SK-N-SH (cell line): ENCODE measurements around the gene TFF3. TPM values are rescaled to one million over a fixed set of nuclear protein-coding genes. Genes with fewer than 3 reads are reported as not detected.

Experiments
- CTCF ChIA-PET: fragments of 300-600, 350-600 bp; formaldehyde crosslinking; extraction: SDS; loops from one replicate; lab custom pipeline; 2021; lab: Yijun Ruan, JAX
- POLR2A ChIA-PET: fragments of 350-600 bp; sonication (Branson Sonifier 250); formaldehyde crosslinking; extraction: SDS; loops from one replicate; lab custom pipeline; 2020; ENCODE audit warnings: antibody characterized with exemption, inconsistent platforms; lab: Yijun Ruan, JAX
- DNase-seq: peaks from one replicate; pipeline ENCODE4 v3.0.0; 2012
- H2AFZ ChIP-seq: fragments of 200-600 bp; sonication (generic); 2 replicates; pipeline ENCODE4 v1.8.1; 2016; ENCODE audit warnings: antibody characterized with exemption, mild to moderate bottlenecking, low read depth
- H3F3A ChIP-seq: fragments of 200-600 bp; sonication (generic); replicated peaks from 2 replicates; pipeline ENCODE3; 2016; ENCODE audit warnings: antibody characterized with exemption, mild to moderate bottlenecking; ENCODE audit not compliant: insufficient read depth
- H3K27ac ChIP-seq, 2 experiments: fragments of 200-500 bp in 1 of 2; fragments of 200-600 bp in 1 of 2; sonication (Bioruptor generic) in 1 of 2; sonication (generic), shearing (Covaris generic) in 1 of 2; 2 replicates each; pipeline versions ENCODE4 v1.5.1 to v1.6.1; 2014 to 2016; ENCODE audit warnings: low read depth in 2 of 2, inconsistent platforms in 1 of 2, low read length in 1 of 2, mild to moderate bottlenecking in 1 of 2, mixed read lengths in 1 of 2
- H3K27me3 ChIP-seq: fragments of 200-600 bp; sonication (generic), shearing (Covaris generic); 2 replicates; pipeline ENCODE4 v1.6.1; 2016; ENCODE audit warnings: mixed run types; ENCODE audit not compliant: insufficient read depth
- H3K36me3 ChIP-seq, 2 experiments: fragments of 200-500 bp in 1 of 2; fragments of 200-600 bp in 1 of 2; sonication (Bioruptor generic) in 1 of 2; sonication (generic) in 1 of 2; replicated peaks in 1 of 2; 2 replicates each; pipeline versions ENCODE3 to v1.5.1; 2014 to 2016; ENCODE audit warnings: low read length in 1 of 2, mild to moderate bottlenecking in 1 of 2; ENCODE audit not compliant: insufficient read depth in 2 of 2, control insufficient read depth in 1 of 2
- H3K4me1 ChIP-seq, 2 experiments: fragments of 200-500 bp in 1 of 2; fragments of 200-600 bp in 1 of 2; sonication (Bioruptor generic) in 1 of 2; sonication (generic), shearing (Covaris generic) in 1 of 2; 2 replicates each; pipeline versions ENCODE4 v1.5.1 to v1.6.1; 2014 to 2016; ENCODE audit warnings: low read depth in 1 of 2, low read length in 1 of 2, mixed run types in 1 of 2; ENCODE audit not compliant: insufficient read depth in 2 of 2, control insufficient read depth in 1 of 2
- H3K4me2 ChIP-seq: fragments of 200-600 bp; sonication (generic), shearing (Covaris generic); 2 replicates; pipeline ENCODE4 v1.6.1; 2017; ENCODE audit warnings: mixed run types
- H3K4me3 ChIP-seq, 2 experiments: fragments of 200-500 bp in 1 of 2; fragments of 200-600 bp in 1 of 2; sonication (Bioruptor generic) in 1 of 2; sonication (generic), shearing (Covaris generic) in 1 of 2; 2 replicates each; pipeline versions ENCODE4 v1.5.1 to v1.8.1; 2014 to 2016; ENCODE audit warnings: low read depth in 2 of 2, inconsistent platforms in 1 of 2, low read length in 1 of 2, mild to moderate bottlenecking in 1 of 2, mixed read lengths in 1 of 2, moderate library complexity in 1 of 2
- H3K79me2 ChIP-seq: fragments of 200-600 bp; sonication (generic); 2 replicates; pipeline ENCODE4 v1.8.1; 2017; ENCODE audit warnings: mild to moderate bottlenecking; ENCODE audit not compliant: insufficient read depth
- H3K9ac ChIP-seq: fragments of 200-600 bp; sonication (generic); 2 replicates; pipeline ENCODE4 v1.6.1; 2017; ENCODE audit warnings: mixed run types
- H3K9me2 ChIP-seq: fragments of 200-600 bp; sonication (generic); 2 replicates; pipeline ENCODE4 v1.6.1; 2017; ENCODE audit warnings: mixed run types
- H3K9me3 ChIP-seq: fragments of 200-600 bp; sonication (generic); 2 replicates; pipeline ENCODE4 v1.6.1; 2017; ENCODE audit warnings: mixed run types, mild to moderate bottlenecking, moderate library complexity
- H4K20me1 ChIP-seq: fragments of 200-600 bp; sonication (generic); 2 replicates; pipeline ENCODE4 v1.6.1; 2017; ENCODE audit warnings: mild to moderate bottlenecking, mixed run types; ENCODE audit not compliant: insufficient read depth
- CHD2 ChIP-seq: fragments of 150-350 bp; IDR thresholded peaks from 2 replicates; pipeline ENCODE4 v1.6.1; 2018; ENCODE audit warnings: low read length; ENCODE audit not compliant: partially characterized antibody
- EZH2phosphoT487 ChIP-seq: fragments of 200-600 bp; sonication (generic); IDR thresholded peaks from 2 replicates; pipeline ENCODE4 v1.6.1; 2017; ENCODE audit warnings: low read depth, mixed run types, mild to moderate bottlenecking, antibody characterized with exemption, moderate library complexity, borderline replicate concordance
- FOXM1 ChIP-seq: IDR thresholded peaks from 2 replicates; pipeline ENCODE4 v1.4.0; 2012; ENCODE audit warnings: low read depth, mild to moderate bottlenecking
- GATA2 ChIP-seq: sonication (generic); formaldehyde crosslinking; IDR thresholded peaks from 2 replicates; pipeline ENCODE4 v1.5.0; 2020; ENCODE audit warnings: mild to moderate bottlenecking, missing genetic modification reagents
- JUND ChIP-seq: IDR thresholded peaks from 2 replicates; pipeline ENCODE4 v1.4.0; 2012
- MAX ChIP-seq: IDR thresholded peaks from 2 replicates; pipeline ENCODE4 v1.4.0; 2012; ENCODE audit warnings: low read depth
- NFIC ChIP-seq: IDR thresholded peaks from 2 replicates; pipeline ENCODE4 v1.4.0; 2012; ENCODE audit warnings: borderline replicate concordance
- NRF1 ChIP-seq: IDR thresholded peaks from 2 replicates; pipeline ENCODE4 v1.6.1; 2012; ENCODE audit warnings: low read depth, mild to moderate bottlenecking, low read length
- PBX3 ChIP-seq: IDR thresholded peaks from 2 replicates; pipeline ENCODE4; 2012
- POLR2AphosphoS5 ChIP-seq: IDR thresholded peaks from 2 replicates; pipeline ENCODE4 v1.6.1; 2012; ENCODE audit warnings: low read depth, low read length
- RCOR1 ChIP-seq: fragments of 150-350 bp; IDR thresholded peaks from 2 replicates; pipeline ENCODE4 v1.6.1; 2017; ENCODE audit warnings: antibody characterized with exemption, low read length
- RXRA ChIP-seq: IDR thresholded peaks from 2 replicates; pipeline ENCODE4 v1.4.0; 2012; ENCODE audit warnings: low read depth, mild to moderate bottlenecking, borderline replicate concordance
- SIN3A ChIP-seq: IDR thresholded peaks from 2 replicates; pipeline ENCODE4 v1.6.1; 2012; ENCODE audit warnings: low read depth, mild to moderate bottlenecking, low read length, moderate library complexity, borderline replicate concordance
- TCF12 ChIP-seq: IDR thresholded peaks from 2 replicates; pipeline ENCODE4 v1.4.0; 2012
- TEAD4 ChIP-seq: IDR thresholded peaks from 2 replicates; pipeline ENCODE4 v1.4.0; 2012; ENCODE audit warnings: mild to moderate bottlenecking, borderline replicate concordance; ENCODE audit not compliant: insufficient read depth
- USF1 ChIP-seq: IDR thresholded peaks from 2 replicates; pipeline ENCODE4 v1.4.0; 2012; ENCODE audit warnings: low read depth, borderline replicate concordance
- ZBTB33 ChIP-seq: IDR thresholded peaks from 2 replicates; pipeline ENCODE4 v1.4.0; 2012; ENCODE audit warnings: low read depth, borderline replicate concordance
- WGBS: methylation state at CpG from one replicate; pipeline ENCODE4 v1.1.6; 2017; ENCODE audit warnings: low lambda C conversion rate; 5-methylcytosine and 5-hydroxymethylcytosine counted together
- polyA plus RNA-seq, 3 experiments: library from polyadenylated mRNA; depleted of rRNA; stranded (reverse); fragments of >200 nt; gene quantifications; 2 replicates each; pipeline ENCODE4 v1.2.3, GENCODE V29; 2012

The TFF3 gene
- polyA plus RNA-seq, 1 of the 3 experiments (the other 2 are of a cell fraction) = not detected

GRCh38 chr21:42317826-42318746, 2.9 kb upstream of the TFF3 start:
- CTCF ChIA-PET = interaction anchor here (2.3 kb wide), 1 partner anchor 8 kb away, joined by 12 read pairs; no protein-coding TSS in a partner anchor
- no peak overlapping the region for H3K4me3 ChIP-seq

More at GRCh38 chr21:42317826-42318746, 2.9 kb upstream of the TFF3 start:
- Histone ChIP-seq H3K4me2 (no peak overlapping the region), H3K9me2 (no peaks in the 10 kb centered on the region), H4K20me1 (no peaks in the 10 kb centered on the region), H3K9ac (no peak overlapping the region), H3K27ac (no peak overlapping the region), H3K9me3 (no peaks in the 10 kb centered on the region), H2AFZ (no peak overlapping the region), H3K27me3 (no peaks in the 10 kb centered on the region), H3K4me1 (no peaks in the 10 kb centered on the region; a peak in 1 of 4 replicates), H3K36me3 (no peaks in the 10 kb centered on the region), H3F3A (no peaks in the 10 kb centered on the region), H3K79me2 (no peaks in the 10 kb centered on the region)
- no peak for TF ChIP-seq TEAD4
- TF ChIP-seq USF1 = no peak
- TF ChIP-seq ZBTB33 = no peak
- TF ChIP-seq TCF12 = no peak
- no peak for TF ChIP-seq POLR2AphosphoS5
- TF ChIP-seq MAX = no peak
- TF ChIP-seq PBX3 = no peak
- no peak for TF ChIP-seq FOXM1
- TF ChIP-seq SIN3A = no peak
- no peak for TF ChIP-seq EZH2phosphoT487
- TF ChIP-seq RXRA = no peak
- TF ChIP-seq NFIC = no peak
- TF ChIP-seq JUND = no peak
- TF ChIP-seq CHD2 = no peak
- TF ChIP-seq GATA2 (CRISPR knock-in tag) = no peak
- no peak for TF ChIP-seq NRF1
- no peak for TF ChIP-seq RCOR1
- 47% methylated on average over 7 of the region's 20 CpGs for WGBS
- POLR2A ChIA-PET = no interaction called here
- DNase-seq = no peak
